ENCODE results near the gene OTOS.

- TF ChIP-seq CTCF (conservative IDR thresholded peaks at IDR 0.05; ENCODE audit: low read depth, low read length): no peak
- TF ChIP-seq EZH2 (IDR thresholded peaks at IDR 0.05; ENCODE audit: borderline replicate concordance, low read depth, low read length, poor library complexity, severe bottlenecking): no peak
Observed at GRCh38 chr2:240139666-240140393, 628 bp downstream of the OTOS start.

All from A673 (cell line).